ENCODE data around the gene HLA-DPB1.
A peak's percentile ranks its signal among the peaks of the same experiment; 100 is the strongest.

Gene HLA-DPB1

DNA sequence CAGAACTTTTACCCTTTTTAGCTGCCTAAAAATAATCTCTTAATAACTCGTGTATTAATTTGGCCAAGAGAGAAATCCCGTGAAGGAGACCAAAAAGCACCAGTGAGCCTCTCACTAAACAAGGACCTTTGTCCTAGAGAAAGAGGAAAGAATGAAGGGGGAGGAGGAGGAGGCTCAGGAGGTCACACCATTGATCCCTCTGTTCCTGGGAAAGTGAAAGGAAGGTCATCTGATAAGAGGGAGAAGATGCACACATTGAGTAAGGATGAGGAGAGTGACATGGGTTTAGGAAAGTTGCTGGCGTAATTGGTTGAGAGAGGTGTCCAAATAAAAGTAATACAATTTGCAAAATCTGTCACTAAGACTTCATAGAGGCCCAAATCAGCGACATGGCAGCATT lies 49.2 kb downstream of the HLA-DPB1 start:
- Histone ChIP-seq H3K9me2 (ENCODE audit: low read depth, low read length) (no peaks in the 10 kb centered on the region), H3K36me3 (ENCODE audit: insufficient read depth, low read length) (no peaks in the 10 kb centered on the region), H3K27me3 (ENCODE audit: insufficient read depth, low read length) (peaks cover 7% of the 10 kb centered on the region; the same call in 1 of the 2 replicates), H3F3A (ENCODE audit: insufficient read depth, low read length) (no peaks in the 10 kb centered on the region), H2AFZ (ENCODE audit: low read length) (no peak overlapping the region), H3K4me1 (ENCODE audit: insufficient read depth, low read length, severe bottlenecking) (no peaks in the 10 kb centered on the region), H3K27ac (ENCODE audit: low read depth, low read length, poor library complexity, severe bottlenecking) (no peak overlapping the region), H3K4me3 (ENCODE audit: low read depth, low read length, poor library complexity, severe bottlenecking) (no peak overlapping the region), H3K79me2 (ENCODE audit: insufficient read depth, low read length) (no peaks in the 10 kb centered on the region), H3K9ac (ENCODE audit: low read length) (no peak overlapping the region), H3K9me3 (ENCODE audit: low read length) (peaks cover 14% of the 10 kb centered on the region), H3K4me2 (ENCODE audit: low read length) (no peak overlapping the region), H4K20me1 (ENCODE audit: insufficient read depth, low read length) (no peaks in the 10 kb centered on the region)
- TF ChIP-seq CTCF (IDR thresholded peaks at IDR 0.05; ENCODE audit: low read length) (no peak), EZH2 (IDR thresholded peaks at IDR 0.05; ENCODE audit: borderline replicate concordance, low read length) (no peak)

DNA sequence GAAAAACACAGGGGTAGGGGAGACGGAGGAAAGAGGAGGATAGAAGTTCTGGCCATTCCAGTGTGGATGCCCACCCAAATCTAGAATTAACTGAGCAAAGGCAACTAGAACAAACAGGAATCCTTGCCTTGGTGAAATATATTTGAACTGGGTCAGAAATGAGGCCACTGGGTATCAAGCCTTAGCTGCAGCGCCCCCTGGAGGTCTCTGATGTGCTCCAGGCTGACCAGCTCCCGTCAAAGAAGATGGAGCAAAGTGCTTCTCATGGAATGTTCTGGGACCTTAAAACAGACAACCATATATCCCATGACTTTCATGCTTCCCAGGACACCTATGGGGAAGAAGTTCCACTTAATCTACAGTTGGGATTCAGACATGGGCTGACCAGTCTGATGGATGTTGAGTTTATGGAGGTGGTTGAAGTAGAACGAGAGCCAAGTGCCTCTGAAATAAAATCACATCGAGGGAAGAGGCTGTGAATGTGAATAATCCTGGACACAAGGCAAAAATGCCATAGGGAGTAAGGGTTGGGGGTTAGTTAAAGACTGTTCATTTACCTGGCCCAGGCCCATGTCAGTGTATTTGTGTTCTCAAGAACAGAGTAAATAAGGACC lies 50.4 kb downstream of the HLA-DPB1 start:
- H2AFZ ChIP-seq (ENCODE audit: low read length) = no peak overlapping the region
- no peak overlapping the region for H3K27ac ChIP-seq (ENCODE audit: low read depth, low read length, poor library complexity, severe bottlenecking)
- H3K36me3 ChIP-seq (ENCODE audit: insufficient read depth, low read length) = no peaks in the 10 kb centered on the region
- H3K9me3 ChIP-seq (ENCODE audit: low read length) = peaks cover 14% of the 10 kb centered on the region
- no peaks in the 10 kb centered on the region for H3K9me2 ChIP-seq (ENCODE audit: low read depth, low read length)
- H3K4me3 ChIP-seq (ENCODE audit: low read depth, low read length, poor library complexity, severe bottlenecking) = no peak overlapping the region
- no peaks in the 10 kb centered on the region for H3K4me1 ChIP-seq (ENCODE audit: insufficient read depth, low read length, severe bottlenecking)
- no peaks in the 10 kb centered on the region for H4K20me1 ChIP-seq (ENCODE audit: insufficient read depth, low read length)
- H3K4me2 ChIP-seq (ENCODE audit: low read length) = no peak overlapping the region
- H3F3A ChIP-seq (ENCODE audit: insufficient read depth, low read length) = no peaks in the 10 kb centered on the region
- no peak for TF ChIP-seq EZH2 (IDR thresholded peaks at IDR 0.05; ENCODE audit: borderline replicate concordance, low read length)
- peak; percentile 81 for TF ChIP-seq CTCF (IDR thresholded peaks at IDR 0.05; ENCODE audit: low read length)
- no peak overlapping the region for H3K9ac ChIP-seq (ENCODE audit: low read length)
- H3K27me3 ChIP-seq (ENCODE audit: insufficient read depth, low read length) = peaks cover 7% of the 10 kb centered on the region; the same call in 1 of the 2 replicates
- H3K79me2 ChIP-seq (ENCODE audit: insufficient read depth, low read length) = no peaks in the 10 kb centered on the region

- Histone ChIP-seq H4K20me1 (ENCODE audit: insufficient read depth, low read length) (no peaks in the 10 kb centered on the region), H3K9me2 (ENCODE audit: low read depth, low read length) (no peaks in the 10 kb centered on the region), H3K4me2 (ENCODE audit: low read length) (no peak overlapping the region), H3K4me3 (ENCODE audit: low read depth, low read length, poor library complexity, severe bottlenecking) (no peak overlapping the region), H2AFZ (ENCODE audit: low read length) (no peak overlapping the region), H3F3A (ENCODE audit: insufficient read depth, low read length) (no peaks in the 10 kb centered on the region), H3K36me3 (ENCODE audit: insufficient read depth, low read length) (no peaks in the 10 kb centered on the region), H3K9me3 (ENCODE audit: low read length) (peaks cover 9% of the 10 kb centered on the region), H3K27me3 (ENCODE audit: insufficient read depth, low read length) (peaks cover under 1% of the 10 kb centered on the region; the same call in 1 of the 2 replicates), H3K9ac (ENCODE audit: low read length) (no peak overlapping the region), H3K79me2 (ENCODE audit: insufficient read depth, low read length) (no peaks in the 10 kb centered on the region), H3K27ac (ENCODE audit: low read depth, low read length, poor library complexity, severe bottlenecking) (no peak overlapping the region), H3K4me1 (ENCODE audit: insufficient read depth, low read length, severe bottlenecking) (no peaks in the 10 kb centered on the region)
- TF ChIP-seq EZH2 (IDR thresholded peaks at IDR 0.05; ENCODE audit: borderline replicate concordance, low read length) = no peak
- no peak for TF ChIP-seq CTCF (IDR thresholded peaks at IDR 0.05; ENCODE audit: low read length)
Measured at GRCh38 chr6:33128318-33128717, 52.5 kb downstream of the HLA-DPB1 start.

Data from OCI-LY1 (cell line).